ENCODE data around the gene PGAP3. TPM values are rescaled to one million over a fixed set of nuclear protein-coding genes. Genes with fewer than 3 reads are reported as not detected.

The PGAP3 gene
- total and polyA plus RNA-seq, 12 donors: 9.2 to 18.2 (median 13.8) TPM

- ATAC-seq: no peak
- Histone ChIP-seq H3K36me3 (peaks cover 0 to 20% (median 0%) of the 10 kb centered on the region in 9 donors), H3K9me3 (no peaks in the 10 kb centered on the region), H3K4me1 (peaks cover 2 to 19% (median 14%) of the 10 kb centered on the region in 9 donors), H3K27ac (peak overlapping the region in 1 of 10 donors; percentile 88), H3K4me3 (peak overlapping the region in 7 of 10 donors; percentile 62 to 80 (median 69)), H3K27me3 (no peaks in the 10 kb centered on the region)
- no peak for DNase-seq
- intact Hi-C loops (cut with DNase I): loop anchor here in 3 of 10 donors (5.0 kb wide), 1 partner anchor 43 kb away; the partner anchor contains the start of gene MIEN1 (in 3 of the 3)
- TF ChIP-seq CTCF (IDR thresholded peaks at IDR 0.05): no peak
- 38 to 41% methylated on average over 3 of the region's 3 CpGs for WGBS, 2 donors
These were observed 1.1 kb upstream of the PGAP3 start for GRCh38 chr17:39688945-39689344.

GRCh38 chr17:39688475-39688835 is 598 bp upstream of the PGAP3 start:
- intact Hi-C loops (cut with DNase I): loop anchor here in 3 of 10 donors (5.0 kb wide), 1 partner anchor 44 kb away; the partner anchor contains the start of gene MIEN1 (in 3 of the 3)
- no peak for ATAC-seq
- WGBS, 2 donors: 17 to 21% methylated on average over 6 of the region's 6 CpGs

GRCh38 chr17:39687101-39687545 is 734 bp downstream of the PGAP3 start:
- H3K36me3 ChIP-seq: peaks cover 0 to 34% (median 0%) of the 10 kb centered on the region in 9 donors
- ATAC-seq (no peak), DNase-seq (no peak)
- H3K4me3 ChIP-seq: peak overlapping the region in 9 of 10 donors; percentile 62 to 80 (median 68)
- H3K27me3 ChIP-seq: no peaks in the 10 kb centered on the region
- TF ChIP-seq CTCF (IDR thresholded peaks at IDR 0.05): no peak
- H3K4me1 ChIP-seq: peaks cover 2 to 19% (median 14%) of the 10 kb centered on the region in 9 donors
- intact Hi-C loops (cut with DNase I): loop anchor here in 3 of 10 donors (5.0 kb wide), 1 partner anchor 45 kb away; the partner anchor contains the start of gene MIEN1 (in 3 of the 3)
- no peaks in the 10 kb centered on the region for H3K9me3 ChIP-seq
- WGBS, 2 donors: 57 to 62% methylated on average over 6 of the region's 6 CpGs
- peak overlapping the region; percentile 88 to 98 (median 94) for H3K27ac ChIP-seq

More at GRCh38 chr17:39688475-39688835, 598 bp upstream of the PGAP3 start:
- H3K27me3 ChIP-seq: no peaks in the 10 kb centered on the region
- no peak for TF ChIP-seq CTCF (IDR thresholded peaks at IDR 0.05)
- peaks cover 2 to 19% (median 14%) of the 10 kb centered on the region in 9 donors for H3K4me1 ChIP-seq
- no peaks in the 10 kb centered on the region for H3K9me3 ChIP-seq
- peak overlapping the region; percentile 88 to 98 (median 94) for H3K27ac ChIP-seq
- peaks cover 0 to 25% (median 0%) of the 10 kb centered on the region in 9 donors for H3K36me3 ChIP-seq
- DNase-seq: no peak
- peak overlapping the region; percentile 62 to 90 (median 68) for H3K4me3 ChIP-seq

- H3K4me1 ChIP-seq: peaks cover 2 to 33% (median 23%) of the 10 kb centered on the region in 9 donors
- peaks cover 0 to 49% (median 0%) of the 10 kb centered on the region in 9 donors for H3K36me3 ChIP-seq
- DNase-seq (no peak), ATAC-seq (no peak)
- TF ChIP-seq CTCF (IDR thresholded peaks at IDR 0.05): no peak
- WGBS, 2 donors: 92 to 93% methylated on average over 12 of the region's 12 CpGs
- H3K9me3 ChIP-seq: no peaks in the 10 kb centered on the region
- no peak overlapping the region for H3K27ac ChIP-seq
- no peak overlapping the region for H3K4me3 ChIP-seq
- no peaks in the 10 kb centered on the region for H3K27me3 ChIP-seq
- intact Hi-C loops (cut with DNase I): loop anchor here in 3 of 10 donors (5.0 kb wide), 1 partner anchor 48 kb away; the partner anchor contains the start of gene MIEN1 (in 3 of the 3)
These were observed 3.3 kb downstream of the PGAP3 start for GRCh38 chr17:39684369-39685192.

Measured in heart right ventricle (tissue), 16 donors.